Neuronal stem cell (in vitro differentiated cells): ENCODE results near the gene GABARAPL2.
"Not testable (repeated sequence)": the region's sequence is repeated elsewhere in the genome, so short reads cannot be mapped to it uniquely, and the experiment has no call there.

Experiments
- DNase-seq: peaks from one replicate; pipeline ENCODE4 v3.0.0-alpha.2; 2013; ENCODE audit warnings: low spot score
- H2AFZ ChIP-seq: one replicate; pipeline ENCODE4 v1.6.1; 2013; ENCODE audit warnings: mild to moderate bottlenecking, low read length, inconsistent platforms
- H2AK5ac ChIP-seq: 2 replicates; pipeline ENCODE4 v1.6.1; 2013; ENCODE audit warnings: low read depth, mild to moderate bottlenecking, inconsistent platforms, low read length, moderate library complexity, mixed read lengths
- H2BK120ac ChIP-seq: 2 replicates; pipeline ENCODE4 v1.6.1; 2013; ENCODE audit warnings: low read depth, mild to moderate bottlenecking, inconsistent platforms, low read length, moderate library complexity, mixed read lengths
- H2BK12ac ChIP-seq: one replicate; pipeline ENCODE4 v1.6.1; 2013; ENCODE audit warnings: low read length, inconsistent platforms
- H2BK15ac ChIP-seq: 2 replicates; pipeline ENCODE4 v1.6.1; 2013; ENCODE audit warnings: mild to moderate bottlenecking, low read length, inconsistent platforms, mixed read lengths
- H2BK5ac ChIP-seq: one replicate; pipeline ENCODE4 v1.6.1; 2013; ENCODE audit warnings: inconsistent platforms, mild to moderate bottlenecking, low read length, moderate library complexity
- H3K14ac ChIP-seq: one replicate; pipeline ENCODE4 v1.6.1; 2013; ENCODE audit warnings: low read length, inconsistent platforms
- H3K18ac ChIP-seq: 2 replicates; pipeline ENCODE4 v1.6.1; 2013; ENCODE audit warnings: low read length, inconsistent platforms
- H3K23ac ChIP-seq: 2 replicates; pipeline ENCODE4 v1.6.1; 2013; ENCODE audit warnings: low read depth, mild to moderate bottlenecking, mixed read lengths, low read length, inconsistent platforms; ENCODE audit not compliant: poor library complexity
- H3K27ac ChIP-seq: replicated peaks from 3 replicates; pipeline ENCODE4 v1.5.1; 2013; ENCODE audit warnings: low read length, inconsistent platforms
- H3K27me3 ChIP-seq, 3 experiments: 2 replicates each; pipeline ENCODE4 v1.6.1; 2013; ENCODE audit warnings: low read length in 3 of 3, mild to moderate bottlenecking in 2 of 3, inconsistent platforms in 1 of 3, low read depth in 1 of 3, mixed read lengths in 1 of 3, moderate library complexity in 1 of 3; ENCODE audit not compliant: control insufficient read depth in 3 of 3, insufficient read depth in 3 of 3
- H3K36me3 ChIP-seq, 2 donors: replicated peaks in 1 of 2; 2 replicates each; pipeline ENCODE4 v1.6.1; 2013; ENCODE audit warnings: low read length in 2 of 2; ENCODE audit not compliant: control insufficient read depth in 2 of 2, insufficient read depth in 2 of 2
- H3K4ac ChIP-seq: 2 replicates; pipeline ENCODE4 v1.6.1; 2013; ENCODE audit warnings: inconsistent platforms, mild to moderate bottlenecking, low read length, moderate library complexity
- H3K4me1 ChIP-seq, 2 donors: 1 replicate in 1 of 2; 2 replicates in 1 of 2; pipeline ENCODE4 v1.6.1; 2013; ENCODE audit warnings: low read length in 2 of 2, low read depth in 1 of 2; ENCODE audit not compliant: control insufficient read depth in 2 of 2, insufficient read depth in 1 of 2
- H3K4me2 ChIP-seq: one replicate; pipeline ENCODE4 v1.6.1; 2013; ENCODE audit warnings: mild to moderate bottlenecking, low read length, inconsistent platforms; ENCODE audit not compliant: insufficient read depth, poor library complexity, severe bottlenecking
- H3K4me3 ChIP-seq, 2 donors: 2 replicates each; pipeline ENCODE4 v1.5.1; 2013; ENCODE audit warnings: low read length in 2 of 2, mild to moderate bottlenecking in 2 of 2, inconsistent platforms in 1 of 2, moderate library complexity in 1 of 2
- H3K79me1 ChIP-seq: one replicate; pipeline ENCODE4 v1.6.1; 2013; ENCODE audit warnings: low read depth, mild to moderate bottlenecking, inconsistent platforms, low read length, moderate library complexity
- H3K9ac ChIP-seq: one replicate; pipeline ENCODE4 v1.6.1; 2013; ENCODE audit warnings: mild to moderate bottlenecking, low read depth, low read length, inconsistent platforms; ENCODE audit not compliant: poor library complexity
- H3K9me3 ChIP-seq, 2 donors: replicated peaks in 1 of 2; 2 replicates each; pipeline versions ENCODE3 to v1.6.1; 2013; ENCODE audit warnings: low read length in 2 of 2, mild to moderate bottlenecking in 2 of 2, inconsistent platforms in 1 of 2, low read depth in 1 of 2, mixed read lengths in 1 of 2, moderate library complexity in 1 of 2; ENCODE audit not compliant: control insufficient read depth in 2 of 2, insufficient read depth in 1 of 2
- H4K8ac ChIP-seq: one replicate; pipeline ENCODE4 v1.6.1; 2013; ENCODE audit warnings: low read depth, mild to moderate bottlenecking, inconsistent platforms, low read length, moderate library complexity
- H4K91ac ChIP-seq: one replicate; pipeline ENCODE4 v1.6.1; 2013; ENCODE audit warnings: low read length, low read depth, mild to moderate bottlenecking, inconsistent platforms; ENCODE audit not compliant: poor library complexity
- WGBS, 2 donors: extraction: QIAGEN DNeasy Blood & Tissue Kit; methylation state at CpG; one replicate each; pipeline ENCODE4 v1.1.7; 2013; ENCODE audit warnings: missing lambda C conversion rate in 2 of 2, mixed read lengths in 1 of 2; ENCODE audit not compliant: insufficient read length in 2 of 2, insufficient replicate concordance in 1 of 2; ENCODE audit errors: extremely low coverage in 2 of 2; 5-methylcytosine and 5-hydroxymethylcytosine counted together

Gene GABARAPL2

GRCh38 chr16:75591927-75592326 is 25.7 kb downstream of the GABARAPL2 start:
- H3K14ac ChIP-seq, H2BK15ac ChIP-seq, H3K4me3 ChIP-seq, H4K91ac ChIP-seq, H3K9ac ChIP-seq, H3K27me3 ChIP-seq, H2BK5ac ChIP-seq, H2BK12ac ChIP-seq, H3K23ac ChIP-seq, H3K4ac ChIP-seq, H2BK120ac ChIP-seq, H3K4me2 ChIP-seq, H3K27ac ChIP-seq, H3K9me3 ChIP-seq, DNase-seq, H2AK5ac ChIP-seq, H3K18ac ChIP-seq, H4K8ac ChIP-seq, H2AFZ ChIP-seq, H3K79me1 ChIP-seq: not testable (repeated sequence)
- WGBS, 2 donors = no CpG with 5 or more reads among the region's 9 CpGs
- Histone ChIP-seq H3K36me3 (peaks cover 1 to 38% of the 10 kb centered on the region in 2 donors), H3K4me1 (peaks cover 0 to 18% of the 10 kb centered on the region in 2 donors)

GRCh38 chr16:75593308-75593707 is 27.1 kb downstream of the GABARAPL2 start:
- Histone ChIP-seq H2BK15ac (no peak overlapping the region), H3K4me3 (no peak overlapping the region), H3K23ac (no peak overlapping the region), H3K27me3 (no peaks in the 10 kb centered on the region), H4K8ac (no peak overlapping the region), H3K14ac (no peak overlapping the region), H4K91ac (no peak overlapping the region), H2AFZ (no peak overlapping the region), H3K9ac (no peak overlapping the region), H2BK120ac (no peak overlapping the region), H3K36me3 (peaks cover 7 to 49% of the 10 kb centered on the region in 2 donors), H3K27ac (no peak overlapping the region), H3K18ac (no peak overlapping the region), H3K79me1 (no peaks in the 10 kb centered on the region), H3K4ac (no peak overlapping the region), H2AK5ac (no peak overlapping the region), H2BK12ac (no peak overlapping the region), H3K9me3 (peaks cover 0 to 2% of the 10 kb centered on the region in 2 donors), H2BK5ac (no peak overlapping the region), H3K4me2 (no peak overlapping the region), H3K4me1 (peaks cover 0 to 18% of the 10 kb centered on the region in 2 donors)
- WGBS, 2 donors = no CpG with 5 or more reads among the region's 6 CpGs
- no peak for DNase-seq

GRCh38 chr16:75593825-75594820 is 27.9 kb downstream of the GABARAPL2 start:
- H3K27me3 ChIP-seq = no peaks in the 10 kb centered on the region
- H3K4me2 ChIP-seq = no peak overlapping the region
- no peak overlapping the region for H2AFZ ChIP-seq
- H3K4me3 ChIP-seq = no peak overlapping the region
- no peak overlapping the region for H3K14ac ChIP-seq
- no peaks in the 10 kb centered on the region for H3K79me1 ChIP-seq
- H3K36me3 ChIP-seq = peaks cover 7 to 48% of the 10 kb centered on the region in 2 donors
- no peak overlapping the region for H3K23ac ChIP-seq
- peaks cover 0 to 13% of the 10 kb centered on the region in 2 donors for H3K4me1 ChIP-seq
- no peak overlapping the region for H2BK12ac ChIP-seq
- H3K9me3 ChIP-seq = peaks cover 0 to 2% of the 10 kb centered on the region in 2 donors
- no CpG with 5 or more reads among the region's 17 CpGs for WGBS, 2 donors
- H3K18ac ChIP-seq = no peak overlapping the region
- no peak overlapping the region for H4K91ac ChIP-seq
- DNase-seq = no peak
- H3K9ac ChIP-seq = no peak overlapping the region
- H2BK15ac ChIP-seq = no peak overlapping the region
- no peak overlapping the region for H2AK5ac ChIP-seq
- H3K27ac ChIP-seq = peak overlapping the region; percentile 11
- H3K4ac ChIP-seq = no peak overlapping the region
- no peak overlapping the region for H2BK5ac ChIP-seq
- H2BK120ac ChIP-seq = no peak overlapping the region
- no peak overlapping the region for H4K8ac ChIP-seq

DNA sequence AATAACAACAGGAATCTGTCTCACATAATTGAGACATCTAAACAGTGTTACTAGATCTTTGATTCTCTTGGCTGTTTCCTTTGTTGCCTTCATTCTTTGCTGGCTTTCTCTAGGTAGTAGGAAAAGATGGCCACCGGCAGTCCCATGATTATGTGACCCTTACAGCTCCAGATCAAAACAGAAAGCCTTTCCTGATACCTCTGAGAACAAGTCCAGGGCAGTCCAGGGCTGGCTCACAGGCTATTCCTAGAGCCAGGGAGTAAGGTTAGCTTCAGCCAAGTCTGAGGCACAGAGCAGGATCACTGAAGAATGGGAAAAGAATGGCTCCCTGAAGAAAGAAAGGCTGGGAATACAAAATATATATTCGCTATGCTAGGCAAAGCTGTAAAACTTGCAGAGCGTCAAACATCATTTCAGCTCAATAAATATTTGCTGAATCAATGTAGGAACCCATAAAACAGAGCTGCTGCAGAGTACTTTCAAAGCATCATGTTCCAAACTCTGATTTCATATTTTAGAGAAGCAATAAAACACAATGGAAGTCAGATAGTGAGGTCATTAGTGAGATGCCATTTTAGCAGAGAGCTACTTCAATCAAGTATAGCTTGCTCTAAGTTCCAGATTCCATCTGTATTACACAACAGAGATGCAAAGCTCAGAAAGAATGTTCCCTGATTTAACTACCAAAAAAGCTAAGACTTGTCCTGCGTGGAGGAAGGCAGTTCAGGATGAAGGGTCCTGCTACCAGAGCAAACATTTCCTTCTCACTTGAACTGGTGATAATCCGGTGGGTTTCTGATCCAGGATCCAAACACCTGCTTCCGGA is 33.5 kb downstream of the GABARAPL2 start:
- Histone ChIP-seq H3K36me3 (peaks cover 29 to 76% of the 10 kb centered on the region in 2 donors), H3K27ac (no peak overlapping the region)

More for the DNA sequence above, 33.5 kb downstream of the GABARAPL2 start:
- no CpG with 5 or more reads among the region's 6 CpGs for WGBS, 2 donors
- DNase-seq = no peak
- Histone ChIP-seq H3K4me2 (no peak overlapping the region), H3K14ac (no peak overlapping the region), H3K9ac (no peak overlapping the region), H2AK5ac (no peak overlapping the region), H3K9me3 (peaks cover 10 to 12% of the 10 kb centered on the region in 2 donors), H2AFZ (no peak overlapping the region), H3K4me3 (no peak overlapping the region), H2BK15ac (no peak overlapping the region), H4K91ac (no peak overlapping the region), H2BK120ac (no peak overlapping the region), H3K18ac (no peak overlapping the region), H3K79me1 (no peaks in the 10 kb centered on the region), H2BK5ac (no peak overlapping the region), H4K8ac (no peak overlapping the region), H2BK12ac (no peak overlapping the region), H3K4me1 (no peaks in the 10 kb centered on the region), H3K4ac (no peak overlapping the region), H3K27me3 (no peaks in the 10 kb centered on the region), H3K23ac (no peak overlapping the region)
